GM12872 (cell line): ENCODE measurements around the gene SLC38A5.

ENCODE experiments used
- CTCF ChIP-seq: IDR thresholded peaks from 3 replicates; pipeline ENCODE4 v1.5.1; 2011; ENCODE audit warnings: low read depth, mild to moderate bottlenecking, low read length, moderate library complexity; ENCODE audit not compliant: insufficient read depth

The SLC38A5 gene

GRCh38 chrX:48478806-48479205, 8.7 kb upstream of the SLC38A5 start:
- TF ChIP-seq CTCF: no peak

- TF ChIP-seq CTCF: no peak
Measured at GRCh38 chrX:48477960-48478755, 8.1 kb upstream of the SLC38A5 start.

- no peak for TF ChIP-seq CTCF
Measured at GRCh38 chrX:48476919-48477318, 6.9 kb upstream of the SLC38A5 start.

GRCh38 chrX:48475774-48476577, 5.9 kb upstream of the SLC38A5 start, which contains the start of gene FTSJ1:
FTSJ1 (plus strand) TSS chrX:48476199; CDS start chrX:48478048, 1,849 bp downstream.
- TF ChIP-seq CTCF: no peak

- TF ChIP-seq CTCF: no peak
Measured at GRCh38 chrX:48475296-48475695, 5.2 kb upstream of the SLC38A5 start.

GRCh38 chrX:48474581-48474980, 4.5 kb upstream of the SLC38A5 start:
- no peak for TF ChIP-seq CTCF

- peak; percentile 46; the same call in 2 of the 3 replicates for TF ChIP-seq CTCF
Measured at GRCh38 chrX:48474127-48474526, 4.1 kb upstream of the SLC38A5 start.
